ENCODE data around the gene TCF7L1. TPM values are rescaled to one million over a fixed set of nuclear protein-coding genes. Genes with fewer than 3 reads are reported as not detected.
A peak's percentile ranks its signal among the peaks of the same experiment; 100 is the strongest.

The TCF7L1 gene
- total RNA-seq, 1 experiment from 2014 or later, result not detected

- DNase-seq (ENCODE audit: low spot score), result no peak
These were observed 29.6 kb downstream of the TCF7L1 start for GRCh38 chr2:85162746-85163301.

DNA sequence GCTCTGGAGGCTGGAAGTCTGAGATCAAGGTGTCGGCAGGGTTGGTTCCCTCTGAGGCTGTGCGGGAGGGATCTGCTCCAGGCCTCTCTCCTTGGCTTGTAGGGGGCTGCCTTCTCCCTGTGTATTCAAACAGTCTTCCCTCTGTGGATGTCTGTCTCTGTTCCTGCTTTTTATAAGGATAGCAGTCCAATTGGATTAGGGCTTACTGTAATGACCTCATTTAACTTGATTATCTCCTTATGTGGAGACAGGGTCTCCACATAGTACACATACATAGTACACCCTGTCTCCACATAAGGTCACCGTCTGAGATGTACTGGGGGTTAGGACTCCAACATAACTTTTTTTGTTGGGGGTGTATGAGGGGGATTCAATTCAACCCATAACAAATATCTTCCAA is 30.5 kb downstream of the TCF7L1 start:
- DNase-seq (ENCODE audit: low spot score), result no peak

GRCh38 chr2:85164145-85164569 is 31.0 kb downstream of the TCF7L1 start:
- no peak for DNase-seq (ENCODE audit: low spot score)

GRCh38 chr2:85165088-85165690 is 32.0 kb downstream of the TCF7L1 start:
- no peak for DNase-seq (ENCODE audit: low spot score)

GRCh38 chr2:85166021-85166420 is 32.8 kb downstream of the TCF7L1 start:
- no peak for DNase-seq (ENCODE audit: low spot score)

- DNase-seq (ENCODE audit: low spot score), result no peak
These were observed 34.3 kb downstream of the TCF7L1 start for GRCh38 chr2:85167479-85167878.

- no peak for DNase-seq (ENCODE audit: low spot score)
These were observed 35.8 kb downstream of the TCF7L1 start for GRCh38 chr2:85168942-85169341.

DNA sequence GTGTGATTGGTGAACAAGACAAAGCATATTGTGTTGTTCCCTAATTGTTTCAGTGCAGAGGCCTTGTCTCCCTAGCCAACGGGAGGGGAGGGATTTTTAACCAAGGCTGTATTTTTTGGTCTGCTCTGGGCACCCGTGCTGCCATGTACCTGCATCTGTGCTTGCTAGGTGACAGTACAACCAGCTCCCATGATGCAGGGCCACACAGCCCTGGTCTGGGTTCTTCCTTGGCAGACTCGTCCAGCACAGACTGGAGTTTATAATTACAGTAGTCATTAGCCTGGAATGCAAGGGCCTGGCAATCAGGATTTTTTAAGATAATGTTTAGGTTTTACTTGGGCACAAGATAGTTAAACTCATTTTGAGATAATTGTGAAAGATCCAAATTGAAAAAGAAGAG is 36.4 kb downstream of the TCF7L1 start:
- DNase-seq (ENCODE audit: low spot score), result no peak

DNA sequence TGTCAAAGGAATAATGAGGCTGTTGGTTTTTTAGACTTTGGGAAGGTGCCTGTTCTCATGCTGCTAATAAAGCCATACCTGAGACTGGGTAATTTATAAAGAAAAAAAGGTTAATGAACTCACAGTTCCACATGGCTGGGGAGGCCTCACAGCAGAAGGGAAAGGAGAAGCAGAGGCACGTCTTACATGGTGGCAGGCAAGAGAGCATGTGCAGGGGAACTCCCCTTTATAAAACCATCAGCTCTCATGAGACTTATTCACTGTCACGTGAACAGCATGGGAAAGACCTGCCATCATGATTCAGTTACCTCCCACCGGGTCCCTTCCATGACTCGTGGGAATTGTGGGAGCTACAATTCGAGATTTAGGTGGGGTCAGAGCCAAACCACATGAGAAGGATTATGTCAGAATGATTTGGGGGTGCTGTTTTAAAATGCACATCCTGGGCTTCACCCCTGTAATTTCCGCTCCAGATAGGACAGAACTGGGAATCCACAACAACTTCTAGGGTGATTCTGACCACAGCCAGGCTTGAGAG is 37.8 kb downstream of the TCF7L1 start:
- no peak for DNase-seq (ENCODE audit: low spot score)

- no peak for DNase-seq (ENCODE audit: low spot score)
These were observed 38.7 kb downstream of the TCF7L1 start for GRCh38 chr2:85171916-85172315.

- DNase-seq (ENCODE audit: low spot score), result no peak
These were observed 40.7 kb downstream of the TCF7L1 start for GRCh38 chr2:85173909-85174308.

GRCh38 chr2:85174943-85175342 is 41.8 kb downstream of the TCF7L1 start:
- DNase-seq (ENCODE audit: low spot score), result no peak

DNA sequence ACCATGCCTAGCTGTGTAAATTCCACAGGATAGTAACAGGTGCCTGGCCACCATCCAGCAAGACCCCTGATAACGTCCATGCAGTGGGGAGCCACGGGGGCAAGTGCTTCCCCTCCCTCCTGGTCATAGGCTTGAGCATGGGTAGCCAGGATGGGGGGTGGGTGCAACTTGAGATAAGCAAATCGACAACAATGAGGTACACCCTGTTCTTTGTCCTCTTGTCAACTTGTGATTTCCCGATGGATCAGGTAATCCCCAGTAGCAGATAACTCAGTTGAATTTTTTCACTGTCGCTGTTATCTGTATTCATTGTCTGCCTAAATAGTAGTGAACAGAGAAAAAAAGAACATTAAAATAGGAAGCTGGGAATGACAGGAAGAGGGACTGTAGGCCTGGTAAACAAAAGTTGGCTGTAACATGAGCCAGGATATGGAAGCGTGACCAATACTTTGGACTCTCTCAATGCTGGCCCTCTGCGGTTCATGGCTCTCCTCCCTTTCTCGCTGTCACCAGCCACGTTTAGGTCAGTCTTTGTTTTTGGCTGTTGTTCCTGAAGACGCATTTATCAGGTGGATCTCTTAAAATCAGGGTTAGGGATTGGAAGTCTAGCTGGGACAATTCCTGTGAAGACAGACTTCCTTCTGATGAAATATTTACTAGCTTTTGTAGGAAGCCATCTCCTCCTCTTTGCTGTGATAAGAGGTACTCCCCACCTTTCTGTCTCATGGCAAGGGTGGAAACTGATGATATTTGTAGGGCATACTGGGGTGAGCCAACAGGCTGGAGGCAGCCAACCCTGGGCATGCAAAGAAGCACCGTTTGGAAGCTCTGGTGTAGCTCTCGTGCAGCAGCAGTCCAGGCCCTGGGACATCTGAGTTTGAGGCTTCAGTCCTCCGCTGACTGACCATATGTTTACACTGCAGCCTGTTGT is 42.4 kb downstream of the TCF7L1 start:
- DNase-seq (ENCODE audit: low spot score), result peak; percentile 65

DNA sequence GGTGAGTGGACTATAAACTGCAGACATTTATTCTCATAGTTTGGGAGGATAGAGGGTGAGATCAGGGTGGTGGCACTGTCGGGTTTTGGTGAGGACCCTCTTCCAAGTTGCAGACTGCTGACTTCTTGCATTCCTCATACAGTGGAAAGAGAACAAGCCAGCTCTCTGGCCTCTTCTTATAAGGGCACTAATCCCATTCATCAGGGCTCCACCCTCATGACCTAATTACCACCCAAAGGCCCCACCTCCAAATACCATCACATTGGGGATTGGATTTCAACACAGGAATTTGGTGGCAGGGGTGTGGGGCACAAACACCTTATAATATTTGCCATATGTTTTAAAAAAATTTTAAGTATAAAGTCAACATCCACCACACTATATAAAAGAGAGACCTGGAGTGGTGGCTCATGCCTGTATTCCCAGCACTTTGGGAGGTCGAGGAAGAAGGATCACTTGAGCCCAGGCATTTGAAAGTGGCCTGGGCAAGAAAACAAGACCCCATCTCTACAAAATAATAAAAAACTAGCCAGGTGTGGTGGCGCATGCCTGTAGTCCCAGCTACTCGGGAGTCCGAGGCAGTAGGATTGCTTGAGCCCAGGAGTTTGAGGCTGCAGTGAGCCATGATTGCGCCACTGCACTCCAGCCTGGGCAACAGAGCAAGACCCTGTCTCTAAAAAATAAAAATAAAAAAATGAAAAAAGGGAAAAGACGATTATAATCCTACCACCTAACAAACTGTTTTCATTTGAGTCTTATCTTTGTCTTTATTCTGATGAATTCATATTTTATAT is 44.0 kb downstream of the TCF7L1 start:
- DNase-seq (ENCODE audit: low spot score), result no peak

GRCh38 chr2:85178154-85178553 is 45.0 kb downstream of the TCF7L1 start:
- no peak for DNase-seq (ENCODE audit: low spot score)

DNA sequence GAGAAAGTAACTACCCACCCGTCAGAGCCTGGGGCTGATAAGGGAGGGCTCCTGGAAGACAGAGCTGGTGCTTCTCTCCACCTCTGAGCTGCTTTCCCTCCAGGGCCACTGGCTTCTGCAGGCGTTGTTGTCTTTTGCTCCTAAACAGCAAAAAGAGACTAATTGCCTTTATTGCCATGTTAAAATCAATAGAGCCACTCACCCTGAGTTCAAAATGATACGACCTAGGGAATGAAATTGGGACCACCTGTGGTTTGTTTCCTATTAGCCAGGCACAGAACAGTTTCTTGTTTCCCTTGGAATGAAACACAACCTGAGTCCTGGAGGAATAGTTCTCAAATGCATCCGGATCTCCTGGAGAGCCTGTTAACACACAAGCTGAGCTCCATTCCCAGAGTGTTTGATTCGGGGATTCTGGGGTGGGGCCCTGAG is 45.8 kb downstream of the TCF7L1 start:
- DNase-seq (ENCODE audit: low spot score), result no peak

- DNase-seq (ENCODE audit: low spot score), result no peak
These were observed 46.3 kb downstream of the TCF7L1 start for GRCh38 chr2:85179541-85179940.

DNA sequence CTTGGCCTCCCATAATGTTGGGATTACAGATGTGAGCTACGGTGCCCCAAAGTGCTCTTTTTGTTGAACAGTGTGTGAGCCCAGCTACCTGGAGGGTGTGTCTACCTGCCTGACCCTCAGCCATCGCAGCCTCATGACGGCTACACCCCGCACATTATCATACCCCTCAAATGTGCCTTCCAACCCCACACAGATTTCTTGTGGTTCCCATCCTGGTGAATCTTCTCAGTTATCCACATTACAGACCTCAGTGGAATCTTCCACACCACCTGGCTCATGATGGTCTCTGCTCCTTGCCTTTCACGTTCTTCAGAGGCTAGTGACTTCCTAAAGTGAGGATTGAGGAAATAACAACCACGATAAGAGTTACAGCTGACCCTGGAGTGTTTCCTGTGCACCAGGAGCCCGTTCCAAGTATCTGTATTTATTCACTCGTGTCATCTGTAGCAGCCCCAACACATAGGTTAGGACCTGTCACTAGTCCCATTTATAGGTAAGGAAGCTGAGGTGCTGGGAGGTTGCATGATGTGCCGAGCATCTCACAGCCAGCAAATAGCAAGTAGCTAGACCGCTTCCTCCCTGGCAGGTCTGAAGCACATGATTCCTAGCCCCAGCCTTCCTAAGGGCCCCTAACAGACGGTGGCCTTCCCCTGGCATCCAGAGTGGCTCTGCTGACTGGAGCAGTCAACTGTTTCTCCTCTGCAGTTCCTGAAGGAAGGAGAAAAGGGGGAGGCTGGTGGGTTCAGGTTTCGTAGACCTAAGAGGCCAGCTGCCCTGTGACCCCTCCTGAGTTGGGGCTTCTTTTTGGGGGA is 47.3 kb downstream of the TCF7L1 start:
- no peak for DNase-seq (ENCODE audit: low spot score)

DNA sequence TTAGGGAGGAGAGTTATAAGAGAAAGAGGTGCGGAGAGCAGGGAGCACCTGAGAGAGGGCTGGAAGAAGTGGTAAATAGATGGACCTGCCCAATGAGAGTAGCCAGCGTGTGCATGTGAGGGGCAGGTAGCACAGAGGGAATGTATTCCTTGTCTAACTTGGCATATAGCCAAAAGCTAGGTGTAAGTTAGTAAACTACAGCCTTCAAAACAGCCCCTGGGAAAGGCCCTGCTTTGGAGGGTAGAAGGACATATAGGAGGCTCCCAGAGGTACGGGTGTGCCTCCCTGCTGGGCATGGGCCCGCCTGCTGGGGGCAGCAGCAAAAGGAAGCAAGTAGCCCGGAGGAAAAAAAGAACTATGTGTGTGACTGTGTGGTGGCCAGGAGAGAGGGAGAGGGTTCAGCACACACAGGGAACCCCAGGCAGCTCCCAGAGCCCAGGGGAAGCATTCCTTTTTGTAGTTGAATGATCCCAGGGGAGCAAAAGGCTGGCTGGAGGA is 48.0 kb downstream of the TCF7L1 start:
- DNase-seq (ENCODE audit: low spot score), result no peak

DNA sequence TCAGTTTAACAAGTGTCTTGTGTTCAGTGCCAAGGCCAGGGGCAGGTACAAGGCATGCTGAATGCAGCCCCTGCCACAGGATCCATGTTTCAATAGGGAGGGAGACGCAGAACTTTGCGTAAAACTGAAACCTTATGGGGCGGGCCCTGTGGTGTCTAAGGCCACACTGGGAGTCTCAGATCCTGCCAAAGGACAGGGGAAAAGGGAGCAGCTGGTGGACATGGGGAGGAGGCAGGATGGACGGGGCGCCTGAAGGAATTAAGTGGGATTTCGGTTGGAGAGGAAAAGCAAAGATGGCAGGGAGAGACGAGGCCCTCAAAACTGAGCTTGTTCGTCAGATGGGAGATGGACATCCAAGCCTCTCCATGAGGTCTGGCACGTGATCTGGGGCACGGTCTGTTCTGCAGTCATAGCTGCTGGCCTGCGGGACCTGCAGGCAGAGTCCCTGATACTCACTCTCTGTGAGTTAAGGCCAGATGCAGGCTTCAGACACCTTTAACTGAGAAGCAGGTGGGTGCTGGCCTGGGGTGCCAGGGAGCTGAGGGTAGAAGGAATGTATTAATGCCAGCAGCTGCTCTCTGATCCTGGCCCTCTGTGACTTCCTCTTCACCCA is 48.8 kb downstream of the TCF7L1 start:
- no peak for DNase-seq (ENCODE audit: low spot score)

Data from A172 (cell line).